ENCODE measurements around the gene PRKCE. TPM values are rescaled to one million over a fixed set of nuclear protein-coding genes. Genes with fewer than 3 reads are reported as not detected.

PRKCE gene
- total and polyA plus RNA-seq, 2 donors (not counting 3 experiments of a cell fraction or from before 2014, with no cell fraction given) = 27.9 to 33.9 TPM

- no peak overlapping the region for H2AFZ ChIP-seq (ENCODE audit: low read depth, low read length)
- BruUV-seq (replicated peaks) = no TSS peak
- DNase-seq (ENCODE audit: low read depth, low spot score) = no peak
- H3K27ac ChIP-seq (ENCODE audit: insufficient read depth, low read depth, low read length) = no peak overlapping the region
- no peak overlapping the region for H3K9ac ChIP-seq (replicated peaks; ENCODE audit: extremely low read depth, insufficient read depth, low read length)
- no peaks in the 10 kb centered on the region for H3K9me3 ChIP-seq (replicated peaks; ENCODE audit: control insufficient read depth, insufficient read depth, low read length)
- dilution Hi-C loops (cut with MboI; ENCODE audit: extremely low pct_ligation_motif_present, low sequenced_read_pairs) (no loop called here), intact Hi-C loops (cut with micrococcal nuclease) (no loop called here)
- no peaks in the 10 kb centered on the region for H3K9me1 ChIP-seq (replicated peaks; ENCODE audit: control insufficient read depth, extremely low read depth, insufficient read depth, low read length)
- no peaks in the 10 kb centered on the region for H4K20me1 ChIP-seq (replicated peaks; ENCODE audit: control insufficient read depth, extremely low read depth, insufficient read depth, low read length)
- H3K79me2 ChIP-seq (ENCODE audit: control insufficient read depth, insufficient read depth, low read length) = no peaks in the 10 kb centered on the region
- H3K4me2 ChIP-seq (ENCODE audit: insufficient read depth, low read length) = no peak overlapping the region
- CTCF ChIA-PET = interaction anchor here (1.4 kb wide), 2 partner anchors 9 to 278 kb away, joined by 3 to 7 read pairs; no protein-coding TSS in a partner anchor
- no peaks in the 10 kb centered on the region for H3K27me3 ChIP-seq (ENCODE audit: control insufficient read depth in 2 of 2, insufficient read depth in 2 of 2, low read length in 2 of 2)
- FAIRE-seq = no peak
- no peak overlapping the region for H3K4me3 ChIP-seq (replicated peaks in 1 of 3; ENCODE audit: insufficient read depth in 1 of 3, low read depth in 1 of 3, low read length in 3 of 3)
- TF ChIP-seq MAX (IDR thresholded peaks at IDR 0.05; ENCODE audit: insufficient read depth, insufficient read length) (no peak), FOS (IDR thresholded peaks at IDR 0.05; ENCODE audit: borderline replicate concordance, insufficient read depth, low read length) (no peak), MYC (IDR thresholded peaks at IDR 0.05; ENCODE audit: low read depth, low read length) (no peak)
- POLR2A ChIA-PET = no interaction called here
- peaks cover 1% of the 10 kb centered on the region for H3K4me1 ChIP-seq (ENCODE audit: control insufficient read depth, extremely low read depth, insufficient read depth, low read length)
- no peaks in the 10 kb centered on the region for H3K36me3 ChIP-seq (ENCODE audit: control insufficient read depth in 2 of 2, extremely low read depth in 1 of 2, insufficient read depth in 2 of 2, low read length in 2 of 2)
Measured at GRCh38 chr2:45929674-45930395, 278.4 kb downstream of the PRKCE start.

GRCh38 chr2:45930396-45930792 lies 278.9 kb downstream of the PRKCE start:
- dilution Hi-C loops (cut with MboI; ENCODE audit: extremely low pct_ligation_motif_present, low sequenced_read_pairs) = no loop called here
- Histone ChIP-seq H3K4me3 (replicated peaks in 1 of 3; ENCODE audit: insufficient read depth in 1 of 3, low read depth in 1 of 3, low read length in 3 of 3) (no peak overlapping the region), H3K4me1 (ENCODE audit: control insufficient read depth, extremely low read depth, insufficient read depth, low read length) (no peaks in the 10 kb centered on the region), H3K36me3 (ENCODE audit: control insufficient read depth in 2 of 2, extremely low read depth in 1 of 2, insufficient read depth in 2 of 2, low read length in 2 of 2) (no peaks in the 10 kb centered on the region), H3K9ac (replicated peaks; ENCODE audit: extremely low read depth, insufficient read depth, low read length) (no peak overlapping the region), H3K9me1 (replicated peaks; ENCODE audit: control insufficient read depth, extremely low read depth, insufficient read depth, low read length) (no peaks in the 10 kb centered on the region), H3K79me2 (ENCODE audit: control insufficient read depth, insufficient read depth, low read length) (no peaks in the 10 kb centered on the region), H3K27me3 (ENCODE audit: control insufficient read depth in 2 of 2, insufficient read depth in 2 of 2, low read length in 2 of 2) (no peaks in the 10 kb centered on the region), H3K27ac (ENCODE audit: insufficient read depth, low read depth, low read length) (no peak overlapping the region), H3K4me2 (ENCODE audit: insufficient read depth, low read length) (no peak overlapping the region), H4K20me1 (replicated peaks; ENCODE audit: control insufficient read depth, extremely low read depth, insufficient read depth, low read length) (no peaks in the 10 kb centered on the region), H3K9me3 (replicated peaks; ENCODE audit: control insufficient read depth, insufficient read depth, low read length) (no peaks in the 10 kb centered on the region), H2AFZ (ENCODE audit: low read depth, low read length) (no peak overlapping the region)
- ChIA-PET CTCF (interaction anchor here (0.9 to 1.4 kb wide), 2 partner anchors 10 to 63 kb away, joined by 3 to 7 read pairs; no protein-coding TSS in a partner anchor), POLR2A (no interaction called here)
- BruUV-seq (replicated peaks) = no TSS peak
- no peak for FAIRE-seq
- intact Hi-C loops (cut with micrococcal nuclease) = no loop called here
- TF ChIP-seq POLR2A (IDR thresholded peaks at IDR 0.05; ENCODE audit: low read depth, low read length) = no peak
- no peak for TF ChIP-seq POLR2AphosphoS5 (IDR thresholded peaks at IDR 0.05; ENCODE audit: insufficient read depth, low read depth, low read length)
- no peak for TF ChIP-seq FOS (IDR thresholded peaks at IDR 0.05; ENCODE audit: borderline replicate concordance, insufficient read depth, low read length)
- TF ChIP-seq JUN (IDR thresholded peaks at IDR 0.05; ENCODE audit: borderline replicate concordance, insufficient read depth, insufficient read length, low read depth) = no peak
- no peak for TF ChIP-seq MYC (IDR thresholded peaks at IDR 0.05; ENCODE audit: low read depth, low read length)
- no peak for TF ChIP-seq GATA2 (IDR thresholded peaks at IDR 0.05; ENCODE audit: insufficient read depth, insufficient read length, low read depth, low read length)
- no peak for TF ChIP-seq MAX (IDR thresholded peaks at IDR 0.05; ENCODE audit: insufficient read depth, insufficient read length)
- TF ChIP-seq, protein P1, sequence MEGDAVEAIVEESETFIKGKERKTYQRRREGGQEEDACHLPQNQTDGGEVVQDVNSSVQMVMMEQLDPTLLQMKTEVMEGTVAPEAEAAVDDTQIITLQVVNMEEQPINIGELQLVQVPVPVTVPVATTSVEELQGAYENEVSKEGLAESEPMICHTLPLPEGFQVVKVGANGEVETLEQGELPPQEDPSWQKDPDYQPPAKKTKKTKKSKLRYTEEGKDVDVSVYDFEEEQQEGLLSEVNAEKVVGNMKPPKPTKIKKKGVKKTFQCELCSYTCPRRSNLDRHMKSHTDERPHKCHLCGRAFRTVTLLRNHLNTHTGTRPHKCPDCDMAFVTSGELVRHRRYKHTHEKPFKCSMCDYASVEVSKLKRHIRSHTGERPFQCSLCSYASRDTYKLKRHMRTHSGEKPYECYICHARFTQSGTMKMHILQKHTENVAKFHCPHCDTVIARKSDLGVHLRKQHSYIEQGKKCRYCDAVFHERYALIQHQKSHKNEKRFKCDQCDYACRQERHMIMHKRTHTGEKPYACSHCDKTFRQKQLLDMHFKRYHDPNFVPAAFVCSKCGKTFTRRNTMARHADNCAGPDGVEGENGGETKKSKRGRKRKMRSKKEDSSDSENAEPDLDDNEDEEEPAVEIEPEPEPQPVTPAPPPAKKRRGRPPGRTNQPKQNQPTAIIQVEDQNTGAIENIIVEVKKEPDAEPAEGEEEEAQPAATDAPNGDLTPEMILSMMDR (IDR thresholded peaks at IDR 0.05; ENCODE audit: extremely low read depth in 1 of 2, insufficient read depth in 1 of 2, low read depth in 1 of 2, low read length in 2 of 2) = no peak
- no peak for TF ChIP-seq EZH2 (IDR thresholded peaks at IDR 0.05; ENCODE audit: borderline replicate concordance, low read depth, low read length, severe bottlenecking)
- no peak for DNase-seq (ENCODE audit: low read depth, low spot score)
